Stomach (tissue), 9 donors: Measurements from ENCODE around the gene RPS6KA4. TPM values are rescaled to one million over a fixed set of nuclear protein-coding genes. Genes with fewer than 3 reads are reported as not detected.
"Not testable (repeated sequence)": the region's sequence is repeated elsewhere in the genome, so short reads cannot be mapped to it uniquely, and the experiment has no call there.

Experiments used
- DNase-seq, 2 donors: peaks; one replicate each; pipeline versions ENCODE4 v3.0.0 to v3.0.0-alpha.2; 2013 to 2019
- H3K27ac ChIP-seq, 5 donors: fragments of 200-600 bp in 4 of 5; sonication (generic) in 4 of 5; one replicate each; pipeline ENCODE4 v1.5.1; 2013 to 2019; ENCODE audit warnings: mild to moderate bottlenecking in 1 of 5, moderate library complexity in 1 of 5
- H3K27me3 ChIP-seq, 3 donors: fragments of 200-600 bp; sonication (generic); one replicate each; pipeline ENCODE4 v1.5.1; 2017 to 2019; ENCODE audit warnings: mixed run types in 1 of 3
- H3K36me3 ChIP-seq, 4 donors: fragments of 200-600 bp; sonication (generic); 1 replicate in 3 of 4; 2 replicates in 1 of 4; pipeline ENCODE4 v1.5.1; 2016 to 2019
- H3K4me1 ChIP-seq, 4 donors: fragments of 200-600 bp; sonication (generic); one replicate each; pipeline ENCODE4 v1.5.1; 2016 to 2019
- H3K4me3 ChIP-seq, 4 donors: fragments of 200-600 bp; sonication (generic) in 3 of 4; one replicate each; pipeline ENCODE4 v1.5.1; 2016 to 2019; ENCODE audit warnings: mild to moderate bottlenecking in 1 of 4
- H3K9me3 ChIP-seq, 4 donors: fragments of 200-600 bp; sonication (generic); one replicate each; pipeline ENCODE4 v1.5.1; 2016 to 2019
- CTCF ChIP-seq, 7 experiments: fragments of 450-650 bp in 4 of 7; fragments of 200-600 bp in 3 of 7; sonication (generic) in 3 of 7; IDR thresholded peaks; one replicate each; pipeline ENCODE4 v1.5.1; 2016 to 2019; ENCODE audit warnings: antibody characterized with exemption in 7 of 7, control low read depth in 2 of 7, mild to moderate bottlenecking in 1 of 7
- EP300 ChIP-seq: sonication (generic); formaldehyde crosslinking; IDR thresholded peaks from one replicate; pipeline ENCODE4 v1.6.1; 2017; ENCODE audit warnings: antibody characterized with exemption
- POLR2A ChIP-seq, 4 donors: fragments of 450-650 bp; IDR thresholded peaks; one replicate each; pipeline ENCODE4 v1.6.1; 2016; ENCODE audit warnings: antibody characterized with exemption in 4 of 4, control low read depth in 2 of 4, mild to moderate bottlenecking in 1 of 4, moderate library complexity in 1 of 4
- POLR2AphosphoS5 ChIP-seq, 3 donors: sonication (generic); formaldehyde crosslinking; IDR thresholded peaks; one replicate each; pipeline ENCODE4 v1.6.1; 2016; ENCODE audit warnings: antibody characterized with exemption in 3 of 3
- WGBS, 5 donors: extraction: QIAGEN DNeasy Blood & Tissue Kit in 3 of 5; methylation state at CpG; one replicate each; pipeline versions ENCODE4 v1.1.5 to v1.1.7; 2013 to 2018; 5-methylcytosine and 5-hydroxymethylcytosine counted together
- intact Hi-C: fragments of 100-400 bp; cut with DNase I; formaldehyde crosslinking; loops from one replicate; pipeline ENCODE4 v1.15.1; 2023; ENCODE audit warnings: low total_unique reads
- polyA plus RNA-seq, 3 donors: library from polyadenylated mRNA; stranded (reverse); fragments of 200-250 nt; gene quantifications; one replicate each; pipeline ENCODE4 v1.2.3, GENCODE V29; 2013
- total RNA-seq, 5 donors: library from RNA; depleted of rRNA; stranded (reverse); fragments of >200 nt; gene quantifications; one replicate each; pipeline versions ENCODE4 v1.1.0 to v1.2.3, GENCODE V29; 2014 to 2016
- donor health status: healthy with polysubstance abuse.
- donor health status: Bipolar disorder and iron deficiency.
- donor health status: healthy.

Gene RPS6KA4
- total and polyA plus RNA-seq, 8 donors, result 15.4 to 103 (median 29.6) TPM

GRCh38 chr11:64321533-64321932, 37.4 kb upstream of the RPS6KA4 start:
- peaks cover 14 to 33% (median 28%) of the 10 kb centered on the region in 4 donors for H3K36me3 ChIP-seq
- no peaks in the 10 kb centered on the region for H3K9me3 ChIP-seq
- H3K27me3 ChIP-seq, result no peaks in the 10 kb centered on the region
- peak overlapping the region; percentile 84 to 99 (median 95) for H3K27ac ChIP-seq
- H3K4me3 ChIP-seq, result no peak overlapping the region
- intact Hi-C loops, result no loop called here
- 36 to 81% (median 48%) methylated on average over 5 of the region's 5 CpGs for WGBS, 5 donors
- TF ChIP-seq POLR2AphosphoS5 (IDR thresholded peaks at IDR 0.05) (peak in 2 of 3 donors; percentile 64 to 75), EP300 (no peak)
- H3K4me1 ChIP-seq, result peaks cover 22 to 54% (median 49%) of the 10 kb centered on the region in 4 donors
- peak; percentile 81 to 87 for DNase-seq

GRCh38 chr11:64322925-64323260, 36.1 kb upstream of the RPS6KA4 start:
- Histone ChIP-seq H3K4me3 (no peak overlapping the region), H3K4me1 (peaks cover 18 to 47% (median 44%) of the 10 kb centered on the region in 4 donors), H3K27me3 (no peaks in the 10 kb centered on the region), H3K27ac (peak overlapping the region in 2 of 5 donors; percentile 98 to 99), H3K36me3 (peaks cover 14 to 33% (median 28%) of the 10 kb centered on the region in 4 donors), H3K9me3 (no peaks in the 10 kb centered on the region)
- WGBS, 5 donors, result 86 to 96% (median 87%) methylated on average over 7 of the region's 7 CpGs
- intact Hi-C loops, result no loop called here
- DNase-seq, result peak in 1 of 2 donors; percentile 4
- TF ChIP-seq EP300 (no peak), POLR2A (IDR thresholded peaks at IDR 0.05) (no peak), POLR2AphosphoS5 (IDR thresholded peaks at IDR 0.05) (no peak), CTCF (IDR thresholded peaks at IDR 0.05) (no peak)

GRCh38 chr11:64323373-64323772, 35.6 kb upstream of the RPS6KA4 start:
- Histone ChIP-seq H3K27me3 (no peaks in the 10 kb centered on the region), H3K27ac (peak overlapping the region in 1 of 5 donors; percentile 11), H3K9me3 (no peaks in the 10 kb centered on the region), H3K4me3 (no peak overlapping the region), H3K4me1 (peaks cover 18 to 47% (median 43%) of the 10 kb centered on the region in 4 donors), H3K36me3 (peaks cover 14 to 33% (median 28%) of the 10 kb centered on the region in 4 donors)
- no peak for DNase-seq
- WGBS, 5 donors, result 73 to 80% (median 78%) methylated on average over 5 of the region's 5 CpGs
- intact Hi-C loops, result no loop called here
- TF ChIP-seq EP300 (no peak), CTCF (IDR thresholded peaks at IDR 0.05) (no peak), POLR2A (IDR thresholded peaks at IDR 0.05) (no peak), POLR2AphosphoS5 (IDR thresholded peaks at IDR 0.05) (no peak)

- H3K27ac ChIP-seq, result peak overlapping the region in 1 of 5 donors; percentile 11
- H3K36me3 ChIP-seq, result peaks cover 14 to 33% (median 28%) of the 10 kb centered on the region in 4 donors
- H3K27me3 ChIP-seq, DNase-seq, intact Hi-C loops, H3K4me3 ChIP-seq, H3K9me3 ChIP-seq: not testable (repeated sequence)
- H3K4me1 ChIP-seq, result peaks cover 13 to 45% (median 39%) of the 10 kb centered on the region in 4 donors
- 84 to 96% (median 88%) methylated on average over 4 of the region's 4 CpGs; no CpG with 5 or more reads in 1 of the 5 donors for WGBS, 5 donors
Observed at GRCh38 chr11:64323984-64324383, 35.0 kb upstream of the RPS6KA4 start.

- Histone ChIP-seq H3K9me3 (no peaks in the 10 kb centered on the region), H3K4me1 (peaks cover 5 to 45% (median 39%) of the 10 kb centered on the region in 4 donors), H3K27ac (no peak overlapping the region), H3K36me3 (peaks cover 14 to 33% (median 28%) of the 10 kb centered on the region in 4 donors), H3K27me3 (no peaks in the 10 kb centered on the region), H3K4me3 (no peak overlapping the region)
- no peak for TF ChIP-seq CTCF (IDR thresholded peaks at IDR 0.05)
- TF ChIP-seq POLR2A (IDR thresholded peaks at IDR 0.05), result no peak
- TF ChIP-seq POLR2AphosphoS5 (IDR thresholded peaks at IDR 0.05), result no peak
- no peak for TF ChIP-seq EP300
- no peak for DNase-seq
- intact Hi-C loops, result no loop called here
- 71 to 87% (median 79%) methylated on average over 10 to 11 of the region's 11 CpGs for WGBS, 5 donors
Observed at GRCh38 chr11:64324692-64325469, 34.1 kb upstream of the RPS6KA4 start.
